ENCODE data around the gene TMEM130.

TMEM130 gene

DNA sequence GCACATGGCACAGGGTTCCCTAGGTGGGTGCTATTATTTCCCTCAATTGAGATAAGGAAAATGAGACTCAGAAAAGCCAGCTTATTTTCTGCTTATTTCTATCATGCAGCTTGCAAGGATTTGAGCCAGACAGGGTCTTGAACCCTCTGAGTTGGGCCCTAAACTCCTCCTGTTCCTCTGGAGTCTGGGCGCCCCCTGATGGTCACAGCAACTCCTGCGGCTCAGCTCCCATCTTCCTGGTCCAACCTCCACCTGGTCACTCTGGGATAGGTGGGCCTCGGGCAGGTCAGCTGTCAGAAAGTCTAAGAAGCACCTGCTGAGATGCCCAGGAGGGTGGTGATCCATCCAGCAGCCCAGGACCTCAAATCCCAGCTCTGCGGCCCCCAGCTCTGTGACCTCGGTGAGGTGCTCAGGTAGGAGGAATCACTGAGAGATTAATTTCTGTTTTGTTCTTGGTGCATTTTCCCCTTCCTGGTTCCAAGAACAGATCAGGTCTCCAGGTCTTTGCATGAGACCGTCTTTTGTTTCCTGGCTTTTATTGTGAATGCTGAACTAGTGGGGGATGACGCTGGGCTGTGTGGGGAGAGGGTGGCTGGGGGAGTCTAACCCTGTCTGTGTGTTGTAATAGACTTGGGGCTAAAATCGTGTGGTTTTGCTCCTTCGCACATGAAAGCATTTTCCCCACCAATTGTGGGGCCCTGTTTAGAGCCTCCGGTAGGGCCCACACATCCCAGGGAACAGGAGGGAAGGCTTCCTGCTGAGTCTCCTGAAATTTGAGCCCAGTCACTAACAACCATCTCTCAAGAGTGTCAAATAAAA is 32.8 kb downstream of the TMEM130 start:
- no peak overlapping the region for H3K4me3 ChIP-seq (ENCODE audit: control insufficient read depth, low read depth, low read length)
- peak; percentile 60 for TF ChIP-seq CTCF (conservative IDR thresholded peaks at IDR 0.05; ENCODE audit: control insufficient read depth, insufficient read depth, low read depth, low read length)
- peak; percentile 20 for DNase-seq (ENCODE audit: low read depth)

- no peak overlapping the region for H3K4me3 ChIP-seq (ENCODE audit: control insufficient read depth, low read depth, low read length)
- TF ChIP-seq CTCF (conservative IDR thresholded peaks at IDR 0.05; ENCODE audit: control insufficient read depth, insufficient read depth, low read depth, low read length), result no peak
Observed at GRCh38 chr7:98834949-98835348, 34.9 kb downstream of the TMEM130 start.

DNA sequence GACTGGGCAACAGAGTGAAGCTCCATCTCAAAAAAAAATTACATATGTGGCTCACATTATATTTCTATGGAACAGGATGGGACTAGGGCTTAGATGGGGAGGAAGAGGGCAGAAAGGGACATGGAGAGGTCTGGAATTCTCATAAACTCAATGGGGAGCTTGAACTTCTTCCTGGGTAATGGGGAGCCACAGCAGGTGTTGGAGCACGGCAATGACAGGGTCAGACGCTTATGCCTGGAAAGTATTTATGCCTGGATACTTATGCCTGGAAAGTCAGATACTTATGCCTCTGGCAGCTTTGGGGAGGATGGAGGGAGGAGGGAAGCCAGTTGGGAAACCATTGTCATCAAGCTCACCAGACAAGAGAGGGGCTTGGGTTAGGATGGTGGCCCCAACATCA is 36.8 kb downstream of the TMEM130 start:
- no peak overlapping the region for H3K4me3 ChIP-seq (ENCODE audit: control insufficient read depth, low read depth, low read length)
- no peak for DNase-seq (ENCODE audit: low read depth)
- no peak for TF ChIP-seq CTCF (conservative IDR thresholded peaks at IDR 0.05; ENCODE audit: control insufficient read depth, insufficient read depth, low read depth, low read length)

More at GRCh38 chr7:98834949-98835348, 34.9 kb downstream of the TMEM130 start:
- DNase-seq (ENCODE audit: low read depth), result no peak

DNA sequence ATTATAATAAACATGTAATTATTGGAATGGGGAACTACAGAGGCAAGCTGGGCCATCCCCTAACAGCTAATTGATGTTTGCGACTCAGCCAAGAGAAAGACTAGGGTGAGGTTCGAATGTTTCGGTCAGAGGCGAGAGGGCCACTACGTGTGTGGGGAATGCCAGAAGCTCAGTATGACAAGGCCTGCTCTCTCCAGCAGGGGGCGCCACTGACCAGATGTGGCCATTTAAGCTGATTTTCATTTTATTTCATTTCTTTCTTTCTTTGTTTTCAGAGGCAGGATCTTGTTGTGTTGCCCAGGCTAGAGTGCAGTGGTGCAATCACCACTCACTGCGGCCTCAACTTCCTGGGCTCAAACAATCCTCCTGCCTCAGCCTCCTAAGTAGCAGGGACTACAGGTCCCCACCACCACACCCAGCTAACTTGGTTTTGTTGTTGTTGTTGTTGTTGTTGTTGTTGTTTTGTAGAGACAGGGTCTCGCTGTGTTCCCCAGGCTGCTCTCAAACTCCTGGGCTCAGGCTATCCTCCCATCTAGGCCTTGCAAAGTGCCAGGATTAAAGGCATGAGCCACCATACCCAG is 38.1 kb downstream of the TMEM130 start:
- peak; percentile 60 for TF ChIP-seq CTCF (conservative IDR thresholded peaks at IDR 0.05; ENCODE audit: control insufficient read depth, insufficient read depth, low read depth, low read length)
- H3K4me3 ChIP-seq (ENCODE audit: control insufficient read depth, low read depth, low read length), result no peak overlapping the region
- DNase-seq (ENCODE audit: low read depth), result peak; percentile 44

DNA sequence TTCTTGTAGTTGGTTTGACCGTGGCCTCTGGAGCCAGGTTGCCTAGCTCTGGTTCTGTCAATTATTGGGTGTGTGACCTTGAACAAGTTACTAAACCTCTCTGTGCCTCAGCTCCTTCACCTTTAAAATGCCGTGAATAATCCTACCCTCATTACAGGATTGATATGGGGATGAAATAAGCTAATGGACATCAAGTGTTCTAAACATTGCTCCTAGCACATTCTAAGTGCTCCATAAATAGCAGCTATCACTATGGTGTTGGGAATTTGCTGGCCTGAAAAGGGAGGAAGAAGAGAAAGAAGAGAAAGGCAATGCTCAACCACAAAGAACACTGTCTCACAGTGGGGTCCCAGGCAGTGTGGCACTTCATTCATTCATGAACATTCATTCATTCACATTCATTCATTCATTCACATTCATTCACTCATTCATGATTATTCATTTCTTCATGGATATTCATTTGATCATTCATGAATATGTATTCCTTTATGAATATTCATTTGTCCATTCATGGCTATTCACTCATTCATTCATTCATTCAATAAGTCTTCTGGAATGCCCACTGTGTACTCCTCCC is 38.8 kb downstream of the TMEM130 start:
- TF ChIP-seq CTCF (conservative IDR thresholded peaks at IDR 0.05; ENCODE audit: control insufficient read depth, insufficient read depth, low read depth, low read length), result no peak
- DNase-seq (ENCODE audit: low read depth), result no peak
- H3K4me3 ChIP-seq (ENCODE audit: control insufficient read depth, low read depth, low read length), result no peak overlapping the region

DNA sequence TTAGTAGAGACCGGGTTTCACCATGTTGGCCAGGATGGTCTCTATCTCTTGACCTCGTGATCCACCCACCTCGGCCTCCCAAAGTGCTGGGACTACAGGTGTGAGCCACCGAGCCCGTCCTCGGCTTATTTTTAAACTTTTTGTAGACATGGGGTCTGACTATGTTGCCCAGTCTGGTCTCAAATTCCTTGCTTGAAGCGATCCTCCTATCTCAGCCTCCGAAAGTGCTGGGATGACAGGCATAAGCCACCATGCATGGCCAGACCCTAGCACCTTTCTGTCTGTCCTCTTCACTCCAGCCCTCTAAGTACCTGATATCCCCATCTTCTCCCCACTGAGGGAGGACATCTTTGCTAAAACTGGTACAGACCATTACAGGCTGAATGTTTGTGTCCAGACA is 41.4 kb downstream of the TMEM130 start:
- no peak for DNase-seq (ENCODE audit: low read depth)
- TF ChIP-seq CTCF (conservative IDR thresholded peaks at IDR 0.05; ENCODE audit: control insufficient read depth, insufficient read depth, low read depth, low read length), result no peak
- H3K4me3 ChIP-seq (ENCODE audit: control insufficient read depth, low read depth, low read length), result no peak overlapping the region

All from fibroblast of mammary gland (primary cell).